Measurements from ENCODE around the gene ADAMTS16. TPM values are rescaled to one million over a fixed set of nuclear protein-coding genes. Genes with fewer than 3 reads are reported as not detected.
A peak's percentile ranks its signal among the peaks of the same experiment; 100 is the strongest.

Gene ADAMTS16
- total RNA-seq: not detected

GRCh38 chr5:5139777-5140478 is at the start of gene ADAMTS16:
Gene ADAMTS16, plus strand, starts transcription at chr5:5140330. Its CDS starts 138 bp downstream, at chr5:5140468.
- H3K9me3 Mint-ChIP-seq: no peaks in the 10 kb centered on the region
- H3K4me1 Mint-ChIP-seq (ENCODE audit: low read depth): peaks cover 8% of the 10 kb centered on the region
- DNase-seq (no peak), ATAC-seq (replicated peaks in 1 of 2) (no peak)
- no peaks in the 10 kb centered on the region for H3K36me3 Mint-ChIP-seq (ENCODE audit: insufficient read depth in 2 of 2)
- H3K27me3 Mint-ChIP-seq (ENCODE audit: low read depth): peaks cover 28% of the 10 kb centered on the region
- H3K4me3 Mint-ChIP-seq: peak within 1 kb of the TSS; percentile 53 to 66
- H3K27ac Mint-ChIP-seq: no peak within 1 kb of the TSS

- Mint-ChIP-seq H3K27ac (no peak overlapping the region), H3K27me3 (ENCODE audit: low read depth) (no peaks in the 10 kb centered on the region), H3K4me1 (ENCODE audit: low read depth) (no peaks in the 10 kb centered on the region), H3K4me3 (no peak overlapping the region), H3K36me3 (ENCODE audit: insufficient read depth in 2 of 2) (no peaks in the 10 kb centered on the region), H3K9me3 (no peaks in the 10 kb centered on the region)
- DNase-seq: no peak
- ATAC-seq (replicated peaks in 1 of 2): no peak
Observed at GRCh38 chr5:5092149-5092548, 48.0 kb upstream of the ADAMTS16 start.

GRCh38 chr5:5100635-5101034 is 39.5 kb upstream of the ADAMTS16 start:
- Mint-ChIP-seq H3K27me3 (ENCODE audit: low read depth) (no peaks in the 10 kb centered on the region), H3K9me3 (peaks cover 0 to 3% of the 10 kb centered on the region in 2 donors), H3K4me3 (no peak overlapping the region), H3K36me3 (ENCODE audit: insufficient read depth in 2 of 2) (no peaks in the 10 kb centered on the region), H3K4me1 (ENCODE audit: low read depth) (no peaks in the 10 kb centered on the region), H3K27ac (no peak overlapping the region)
- ATAC-seq (replicated peaks in 1 of 2) (no peak), DNase-seq (no peak)

- no peak overlapping the region for H3K4me3 Mint-ChIP-seq
- no peak for DNase-seq
- no peaks in the 10 kb centered on the region for H3K27me3 Mint-ChIP-seq (ENCODE audit: low read depth)
- no peaks in the 10 kb centered on the region for H3K36me3 Mint-ChIP-seq (ENCODE audit: insufficient read depth in 2 of 2)
- no peak for ATAC-seq (replicated peaks in 1 of 2)
- H3K27ac Mint-ChIP-seq: no peak overlapping the region
- H3K9me3 Mint-ChIP-seq: peaks cover 0 to 3% of the 10 kb centered on the region in 2 donors
- no peaks in the 10 kb centered on the region for H3K4me1 Mint-ChIP-seq (ENCODE audit: low read depth)
Observed at GRCh38 chr5:5101676-5102075, 38.5 kb upstream of the ADAMTS16 start.

- ATAC-seq (replicated peaks in 1 of 2) (no peak), DNase-seq (no peak)
- H3K9me3 Mint-ChIP-seq: peaks cover 0 to 3% of the 10 kb centered on the region in 2 donors
- H3K4me3 Mint-ChIP-seq: no peak overlapping the region
- H3K27ac Mint-ChIP-seq: no peak overlapping the region
- no peaks in the 10 kb centered on the region for H3K4me1 Mint-ChIP-seq (ENCODE audit: low read depth)
- no peaks in the 10 kb centered on the region for H3K36me3 Mint-ChIP-seq (ENCODE audit: insufficient read depth in 2 of 2)
- no peaks in the 10 kb centered on the region for H3K27me3 Mint-ChIP-seq (ENCODE audit: low read depth)
Observed at GRCh38 chr5:5103245-5103644, 36.9 kb upstream of the ADAMTS16 start.

GRCh38 chr5:5104550-5104949 is 35.6 kb upstream of the ADAMTS16 start:
- Mint-ChIP-seq H3K4me1 (ENCODE audit: low read depth) (no peaks in the 10 kb centered on the region), H3K27me3 (ENCODE audit: low read depth) (no peaks in the 10 kb centered on the region), H3K36me3 (ENCODE audit: insufficient read depth in 2 of 2) (no peaks in the 10 kb centered on the region), H3K27ac (no peak overlapping the region), H3K4me3 (no peak overlapping the region), H3K9me3 (peaks cover 0 to 2% of the 10 kb centered on the region in 2 donors)
- ATAC-seq (replicated peaks in 1 of 2) (no peak), DNase-seq (no peak)

GRCh38 chr5:5105531-5105930 is 34.6 kb upstream of the ADAMTS16 start:
- DNase-seq (no peak), ATAC-seq (replicated peaks in 1 of 2) (no peak)
- no peaks in the 10 kb centered on the region for H3K36me3 Mint-ChIP-seq (ENCODE audit: insufficient read depth in 2 of 2)
- peaks cover 0 to 2% of the 10 kb centered on the region in 2 donors for H3K9me3 Mint-ChIP-seq
- no peak overlapping the region for H3K27ac Mint-ChIP-seq
- no peak overlapping the region for H3K4me3 Mint-ChIP-seq
- H3K4me1 Mint-ChIP-seq (ENCODE audit: low read depth): no peaks in the 10 kb centered on the region
- H3K27me3 Mint-ChIP-seq (ENCODE audit: low read depth): no peaks in the 10 kb centered on the region

- Mint-ChIP-seq H3K4me1 (ENCODE audit: low read depth) (no peaks in the 10 kb centered on the region), H3K4me3 (no peak overlapping the region), H3K27ac (no peak overlapping the region), H3K36me3 (ENCODE audit: insufficient read depth in 2 of 2) (peaks cover 0 to 3% of the 10 kb centered on the region in 2 donors), H3K9me3 (peaks cover 9 to 10% of the 10 kb centered on the region in 2 donors), H3K27me3 (ENCODE audit: low read depth) (peaks cover 5% of the 10 kb centered on the region)
- DNase-seq: no peak
- peak in 1 of 2 donors; percentile 72 for ATAC-seq (replicated peaks in 1 of 2)
Observed at GRCh38 chr5:5116956-5117355, 23.2 kb upstream of the ADAMTS16 start.

GRCh38 chr5:5122776-5123175 is 17.4 kb upstream of the ADAMTS16 start:
- H3K9me3 Mint-ChIP-seq: peaks cover 4 to 7% of the 10 kb centered on the region in 2 donors
- peaks cover 9% of the 10 kb centered on the region for H3K27me3 Mint-ChIP-seq (ENCODE audit: low read depth)
- ATAC-seq (replicated peaks in 1 of 2): no peak
- H3K27ac Mint-ChIP-seq: no peak overlapping the region
- H3K36me3 Mint-ChIP-seq (ENCODE audit: insufficient read depth in 2 of 2): peaks cover 0 to 3% of the 10 kb centered on the region in 2 donors
- DNase-seq: no peak
- no peak overlapping the region for H3K4me3 Mint-ChIP-seq
- H3K4me1 Mint-ChIP-seq (ENCODE audit: low read depth): no peaks in the 10 kb centered on the region

GRCh38 chr5:5124231-5124630 is 15.9 kb upstream of the ADAMTS16 start:
- ATAC-seq (replicated peaks in 1 of 2): no peak
- Mint-ChIP-seq H3K4me1 (ENCODE audit: low read depth) (no peaks in the 10 kb centered on the region), H3K27me3 (ENCODE audit: low read depth) (peaks cover 9% of the 10 kb centered on the region), H3K36me3 (ENCODE audit: insufficient read depth in 2 of 2) (peaks cover 0 to 3% of the 10 kb centered on the region in 2 donors), H3K9me3 (peaks cover 3 to 4% of the 10 kb centered on the region in 2 donors), H3K27ac (no peak overlapping the region), H3K4me3 (no peak overlapping the region)
- DNase-seq: no peak

GRCh38 chr5:5126444-5126843 is 13.7 kb upstream of the ADAMTS16 start:
- no peak overlapping the region for H3K4me3 Mint-ChIP-seq
- peaks cover 9% of the 10 kb centered on the region for H3K27me3 Mint-ChIP-seq (ENCODE audit: low read depth)
- no peaks in the 10 kb centered on the region for H3K9me3 Mint-ChIP-seq
- ATAC-seq (replicated peaks in 1 of 2) (no peak), DNase-seq (no peak)
- H3K36me3 Mint-ChIP-seq (ENCODE audit: insufficient read depth in 2 of 2): no peaks in the 10 kb centered on the region
- no peak overlapping the region for H3K27ac Mint-ChIP-seq
- H3K4me1 Mint-ChIP-seq (ENCODE audit: low read depth): no peaks in the 10 kb centered on the region

- H3K27ac Mint-ChIP-seq: no peak overlapping the region
- no peak for DNase-seq
- H3K36me3 Mint-ChIP-seq (ENCODE audit: insufficient read depth in 2 of 2): no peaks in the 10 kb centered on the region
- peaks cover 9% of the 10 kb centered on the region for H3K27me3 Mint-ChIP-seq (ENCODE audit: low read depth)
- H3K9me3 Mint-ChIP-seq: no peaks in the 10 kb centered on the region
- ATAC-seq (replicated peaks in 1 of 2): no peak
- H3K4me1 Mint-ChIP-seq (ENCODE audit: low read depth): no peaks in the 10 kb centered on the region
- H3K4me3 Mint-ChIP-seq: no peak overlapping the region
Observed at GRCh38 chr5:5128766-5129165, 11.4 kb upstream of the ADAMTS16 start.

GRCh38 chr5:5132234-5132633 is 7.9 kb upstream of the ADAMTS16 start:
- Mint-ChIP-seq H3K4me3 (no peak overlapping the region), H3K27ac (no peak overlapping the region)

GRCh38 chr5:5132693-5133295 is 7.3 kb upstream of the ADAMTS16 start:
- Mint-ChIP-seq H3K36me3 (ENCODE audit: insufficient read depth in 2 of 2) (no peaks in the 10 kb centered on the region), H3K27ac (no peak overlapping the region), H3K9me3 (no peaks in the 10 kb centered on the region), H3K27me3 (ENCODE audit: low read depth) (no peaks in the 10 kb centered on the region), H3K4me3 (no peak overlapping the region), H3K4me1 (ENCODE audit: low read depth) (no peaks in the 10 kb centered on the region)
- no peak for DNase-seq
- ATAC-seq (replicated peaks in 1 of 2): no peak

More at GRCh38 chr5:5132234-5132633, 7.9 kb upstream of the ADAMTS16 start:
- no peaks in the 10 kb centered on the region for H3K4me1 Mint-ChIP-seq (ENCODE audit: low read depth)
- no peak for ATAC-seq (replicated peaks in 1 of 2)
- H3K27me3 Mint-ChIP-seq (ENCODE audit: low read depth): no peaks in the 10 kb centered on the region
- H3K9me3 Mint-ChIP-seq: no peaks in the 10 kb centered on the region
- no peaks in the 10 kb centered on the region for H3K36me3 Mint-ChIP-seq (ENCODE audit: insufficient read depth in 2 of 2)
- no peak for DNase-seq

Data from activated T-cell treated with anti-CD3 and anti-CD28 coated beads, Interleukin-2, amount 50 U/mL, for 72 hours (primary cell).